ENCODE results near the gene DNAJC5. TPM values are rescaled to one million over a fixed set of nuclear protein-coding genes. Genes with fewer than 3 reads are reported as not detected.
"Not testable (repeated sequence)": the region's sequence is repeated elsewhere in the genome, so short reads cannot be mapped to it uniquely, and the experiment has no call there.

The DNAJC5 gene
- total RNA-seq, 2 experiments from 2014 or later = 21.4 to 22.5 TPM

DNA sequence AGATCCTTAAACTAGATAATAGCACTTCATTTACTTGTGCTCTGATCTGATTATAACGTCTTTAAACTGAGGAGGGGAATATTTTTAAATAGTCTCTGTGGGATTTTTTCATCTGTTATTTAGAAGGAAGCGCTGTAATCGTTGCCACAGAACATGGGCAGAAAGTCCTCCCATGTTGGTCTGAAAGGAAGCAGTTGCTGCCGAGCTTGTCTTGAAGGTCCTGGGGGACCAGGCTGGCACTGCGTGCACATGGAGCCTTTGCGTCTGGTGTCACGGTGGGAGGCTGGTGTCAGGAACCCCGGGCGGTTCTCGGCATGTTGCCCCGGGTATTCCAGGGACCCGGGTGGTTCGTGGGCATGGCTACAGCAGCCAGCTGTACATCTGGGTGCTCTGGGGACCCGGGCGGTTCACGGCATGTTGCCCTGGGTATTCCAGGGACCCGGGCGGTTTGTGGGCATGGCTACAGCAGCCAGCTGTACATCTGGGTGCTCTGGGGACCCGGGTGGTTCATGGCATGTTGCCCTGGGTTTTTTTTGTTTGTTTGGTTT, 18.4 kb upstream of the DNAJC5 start:
- ChIA-PET POLR2A (interaction anchor here (0.7 kb wide), 1 partner anchor 12 kb away, joined by 3 read pairs; no protein-coding TSS in a partner anchor), CTCF (no interaction called here)
- H3K4me1 ChIP-seq (ENCODE audit: insufficient read depth, low read length) = peaks cover 11% of the 10 kb centered on the region
- peaks cover 65% of the 10 kb centered on the region for H3K36me3 ChIP-seq (ENCODE audit: insufficient read depth, low read length)
- intact Hi-C loops (cut with DNase I, micrococcal nuclease) = no loop called here
- DNase-seq = no peak
- H3K4me3 ChIP-seq (ENCODE audit: low read length) = no peak overlapping the region
- no peak for ATAC-seq (ENCODE audit: poor library complexity)
- H3K27ac Mint-ChIP-seq = no peak overlapping the region
- H3K27me3 ChIP-seq (ENCODE audit: control insufficient read depth in 1 of 2, insufficient read depth in 2 of 2, low read length in 2 of 2) = no peaks in the 10 kb centered on the region
- no peaks in the 10 kb centered on the region for H3K9me3 Mint-ChIP-seq
- no peaks in the 10 kb centered on the region for H3K9me3 ChIP-seq (ENCODE audit: control insufficient read depth in 1 of 2, insufficient read depth in 1 of 2, low read length in 2 of 2)
- no peak overlapping the region for H3K4me3 Mint-ChIP-seq
- no peak overlapping the region for H3K27ac ChIP-seq (ENCODE audit: low read depth in 1 of 2, low read length in 2 of 2)
- no peaks in the 10 kb centered on the region for H3K27me3 Mint-ChIP-seq
- TF ChIP-seq, protein P1, sequence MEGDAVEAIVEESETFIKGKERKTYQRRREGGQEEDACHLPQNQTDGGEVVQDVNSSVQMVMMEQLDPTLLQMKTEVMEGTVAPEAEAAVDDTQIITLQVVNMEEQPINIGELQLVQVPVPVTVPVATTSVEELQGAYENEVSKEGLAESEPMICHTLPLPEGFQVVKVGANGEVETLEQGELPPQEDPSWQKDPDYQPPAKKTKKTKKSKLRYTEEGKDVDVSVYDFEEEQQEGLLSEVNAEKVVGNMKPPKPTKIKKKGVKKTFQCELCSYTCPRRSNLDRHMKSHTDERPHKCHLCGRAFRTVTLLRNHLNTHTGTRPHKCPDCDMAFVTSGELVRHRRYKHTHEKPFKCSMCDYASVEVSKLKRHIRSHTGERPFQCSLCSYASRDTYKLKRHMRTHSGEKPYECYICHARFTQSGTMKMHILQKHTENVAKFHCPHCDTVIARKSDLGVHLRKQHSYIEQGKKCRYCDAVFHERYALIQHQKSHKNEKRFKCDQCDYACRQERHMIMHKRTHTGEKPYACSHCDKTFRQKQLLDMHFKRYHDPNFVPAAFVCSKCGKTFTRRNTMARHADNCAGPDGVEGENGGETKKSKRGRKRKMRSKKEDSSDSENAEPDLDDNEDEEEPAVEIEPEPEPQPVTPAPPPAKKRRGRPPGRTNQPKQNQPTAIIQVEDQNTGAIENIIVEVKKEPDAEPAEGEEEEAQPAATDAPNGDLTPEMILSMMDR (IDR thresholded peaks at IDR 0.05) = no peak
- peaks cover 4% of the 10 kb centered on the region for H3K4me1 Mint-ChIP-seq (ENCODE audit: low read depth)
- peaks cover 46% of the 10 kb centered on the region for H3K36me3 Mint-ChIP-seq (ENCODE audit: low read depth)

DNA sequence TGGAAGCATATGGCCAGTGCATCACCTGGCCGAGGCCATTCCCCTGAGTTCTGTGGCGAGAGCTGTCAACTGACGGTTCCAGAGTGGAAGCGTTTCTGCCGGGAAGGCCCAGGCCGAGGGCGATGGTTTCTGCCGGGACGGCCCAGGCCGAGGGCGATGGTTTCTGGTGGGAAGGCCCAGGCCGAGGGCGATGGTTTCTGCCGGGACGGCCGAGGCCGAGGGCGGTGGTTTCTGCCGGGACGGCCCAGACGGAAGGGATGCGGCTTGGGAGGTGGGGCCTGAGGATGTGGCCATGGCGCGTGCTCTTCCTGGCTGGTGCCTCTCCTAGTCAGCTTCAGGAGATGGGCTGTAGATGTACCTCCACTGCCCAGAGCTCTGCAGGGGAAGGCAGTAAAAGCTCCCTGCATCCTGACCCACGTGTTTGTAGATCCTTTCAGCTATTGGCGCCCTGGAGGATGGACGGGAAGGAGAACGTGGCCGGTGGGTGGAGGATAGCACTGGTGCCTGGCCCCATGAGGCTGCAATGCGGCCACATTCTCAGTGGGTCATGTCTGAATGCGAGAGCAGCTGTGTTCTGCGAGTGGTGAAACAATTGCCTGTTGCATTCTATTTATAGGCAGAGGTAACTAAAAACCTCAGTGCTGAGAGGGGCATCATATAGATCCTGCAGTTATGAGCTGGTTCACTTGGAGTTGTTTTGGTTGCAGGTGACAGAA, 17.0 kb upstream of the DNAJC5 start:
- Histone ChIP-seq H3K27me3 (ENCODE audit: control insufficient read depth in 1 of 2, insufficient read depth in 2 of 2, low read length in 2 of 2) (no peaks in the 10 kb centered on the region), H3K9me3 (ENCODE audit: control insufficient read depth in 1 of 2, insufficient read depth in 1 of 2, low read length in 2 of 2) (no peaks in the 10 kb centered on the region), H3K27ac (ENCODE audit: low read depth in 1 of 2, low read length in 2 of 2) (no peak overlapping the region), H3K4me3 (ENCODE audit: low read length) (no peak overlapping the region), H3K4me1 (ENCODE audit: insufficient read depth, low read length) (peaks cover 9% of the 10 kb centered on the region), H3K36me3 (ENCODE audit: insufficient read depth, low read length) (peaks cover 66% of the 10 kb centered on the region)
- ATAC-seq (ENCODE audit: poor library complexity) (no peak), DNase-seq (no peak)
- Mint-ChIP-seq H3K36me3 (ENCODE audit: low read depth) (peaks cover 50% of the 10 kb centered on the region), H3K9me3 (no peaks in the 10 kb centered on the region), H3K27ac (no peak overlapping the region), H3K4me3 (no peak overlapping the region), H3K4me1 (ENCODE audit: low read depth) (peaks cover 4% of the 10 kb centered on the region), H3K27me3 (no peaks in the 10 kb centered on the region)
- TF ChIP-seq, protein P1 (IDR thresholded peaks at IDR 0.05) = no peak
- ChIA-PET POLR2A (no interaction called here), CTCF (no interaction called here)
- intact Hi-C loops (cut with DNase I, micrococcal nuclease) = no loop called here

DNA sequence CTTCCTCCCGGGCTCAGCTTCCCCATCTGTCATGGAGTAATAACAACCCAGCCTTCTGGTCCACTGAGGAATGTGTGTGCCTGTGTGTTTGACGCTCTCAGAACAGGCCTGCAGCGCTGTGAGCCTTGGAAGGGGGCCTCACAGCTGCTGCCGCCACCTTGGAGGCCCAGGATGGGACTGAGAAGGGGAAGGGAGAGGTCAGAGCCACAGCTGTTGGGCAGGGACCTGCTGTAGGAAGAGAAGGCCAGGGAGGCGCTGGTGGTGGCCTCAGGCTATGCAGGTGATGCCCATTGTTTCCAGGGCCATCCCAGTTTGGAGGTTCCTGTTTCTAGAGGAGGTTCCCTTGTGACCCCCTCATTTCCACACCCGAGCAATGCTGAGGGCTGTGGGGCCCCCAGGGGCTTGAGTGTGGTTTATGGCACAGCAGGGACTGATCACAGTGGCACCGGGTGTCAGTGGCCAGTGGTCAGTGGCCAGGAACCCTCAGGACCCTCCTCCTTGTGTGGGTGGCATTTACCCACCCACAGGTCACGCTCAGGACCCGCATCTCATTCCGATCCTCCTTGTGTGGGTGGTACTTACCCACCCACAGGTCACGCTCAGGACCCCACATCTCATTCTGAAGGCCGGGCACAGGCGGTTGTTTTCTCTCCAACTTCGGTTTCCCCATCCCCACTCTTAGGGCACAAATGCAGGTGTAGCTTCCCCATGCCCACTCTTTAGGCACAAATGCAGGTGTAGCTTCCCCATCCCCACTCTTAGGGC, 15.8 kb upstream of the DNAJC5 start:
- no peaks in the 10 kb centered on the region for H3K4me1 ChIP-seq (ENCODE audit: insufficient read depth, low read length)
- Mint-ChIP-seq H3K36me3 (ENCODE audit: low read depth) (peaks cover 49% of the 10 kb centered on the region), H3K27me3 (no peaks in the 10 kb centered on the region), H3K9me3 (no peaks in the 10 kb centered on the region), H3K4me3 (no peak overlapping the region), H3K27ac (no peak overlapping the region), H3K4me1 (ENCODE audit: low read depth) (no peaks in the 10 kb centered on the region)
- DNase-seq = no peak
- H3K27ac ChIP-seq (ENCODE audit: low read depth in 1 of 2, low read length in 2 of 2) = no peak overlapping the region
- POLR2A ChIA-PET = no interaction called here
- no peak overlapping the region for H3K4me3 ChIP-seq (ENCODE audit: low read length)
- TF ChIP-seq, protein P1 (IDR thresholded peaks at IDR 0.05) = no peak
- intact Hi-C loops (cut with DNase I, micrococcal nuclease) = no loop called here
- H3K9me3 ChIP-seq (ENCODE audit: control insufficient read depth in 1 of 2, insufficient read depth in 1 of 2, low read length in 2 of 2) = no peaks in the 10 kb centered on the region
- CTCF ChIA-PET = no interaction called here
- H3K27me3 ChIP-seq (ENCODE audit: control insufficient read depth in 1 of 2, insufficient read depth in 2 of 2, low read length in 2 of 2) = no peaks in the 10 kb centered on the region
- H3K36me3 ChIP-seq (ENCODE audit: insufficient read depth, low read length) = peaks cover 68% of the 10 kb centered on the region
- ATAC-seq (ENCODE audit: poor library complexity) = no peak

DNA sequence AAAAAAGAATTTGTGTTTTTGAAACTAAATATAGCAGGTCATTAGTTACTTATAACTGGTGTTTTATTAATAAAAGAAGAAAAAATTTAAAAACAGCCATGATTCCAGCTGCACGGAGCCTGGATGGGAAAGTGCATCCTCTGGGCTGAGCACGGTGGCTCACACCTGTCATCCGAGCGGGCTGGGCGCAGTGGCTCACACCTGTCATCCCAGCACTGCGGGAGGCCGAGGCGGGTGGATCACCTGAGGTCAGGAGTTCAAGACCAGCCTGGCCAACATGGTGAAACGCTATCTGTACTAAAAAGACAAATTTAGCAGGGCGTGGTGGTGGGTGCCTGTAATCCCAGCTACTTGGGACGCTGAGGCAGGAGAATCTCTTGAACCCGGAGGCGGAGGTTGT, 14.0 kb upstream of the DNAJC5 start:
- H3K4me1 Mint-ChIP-seq (ENCODE audit: low read depth); H3K4me1 ChIP-seq (ENCODE audit: insufficient read depth, low read length); CTCF ChIA-PET; intact Hi-C loops (cut with DNase I, micrococcal nuclease); DNase-seq; H3K27ac ChIP-seq (ENCODE audit: low read depth in 1 of 2, low read length in 2 of 2); H3K4me3 ChIP-seq (ENCODE audit: low read length); ATAC-seq (ENCODE audit: poor library complexity); H3K9me3 Mint-ChIP-seq; H3K4me3 Mint-ChIP-seq; H3K27me3 Mint-ChIP-seq; H3K9me3 ChIP-seq (ENCODE audit: control insufficient read depth in 1 of 2, insufficient read depth in 1 of 2, low read length in 2 of 2); H3K27me3 ChIP-seq (ENCODE audit: control insufficient read depth in 1 of 2, insufficient read depth in 2 of 2, low read length in 2 of 2); H3K27ac Mint-ChIP-seq: not testable (repeated sequence)
- H3K36me3 Mint-ChIP-seq (ENCODE audit: low read depth) = peaks cover 47% of the 10 kb centered on the region
- peaks cover 68% of the 10 kb centered on the region for H3K36me3 ChIP-seq (ENCODE audit: insufficient read depth, low read length)
- POLR2A ChIA-PET = interaction anchor here (0.5 to 1.0 kb wide), 2 partner anchors 12 to 16 kb away, joined by 3 read pairs; partner anchors contain the start of gene TPD52L2
